IPS-18c (cell line): ENCODE measurements around the gene SHISAL1.

Experiments used
- H3K4me3 ChIP-seq: 2 replicates; pipeline ENCODE4 v1.7.0; 2013; ENCODE audit warnings: low read depth, mild to moderate bottlenecking, low read length, moderate library complexity; ENCODE audit not compliant: insufficient read depth
- H3K9me3 ChIP-seq: one replicate; pipeline ENCODE4 v1.6.1; 2013; ENCODE audit warnings: mild to moderate bottlenecking, low read length, moderate library complexity; ENCODE audit not compliant: control insufficient read depth, insufficient read depth

SHISAL1 gene

GRCh38 chr22:44215287-44215686, 97.5 kb downstream of the SHISAL1 start:
- Histone ChIP-seq H3K9me3 (no peaks in the 10 kb centered on the region), H3K4me3 (no peak overlapping the region)

- no peaks in the 10 kb centered on the region for H3K9me3 ChIP-seq
- H3K4me3 ChIP-seq = no peak overlapping the region
Measured at GRCh38 chr22:44214764-44215163, 98.0 kb downstream of the SHISAL1 start.

GRCh38 chr22:44214187-44214586, 98.6 kb downstream of the SHISAL1 start:
- Histone ChIP-seq H3K4me3 (no peak overlapping the region), H3K9me3 (no peaks in the 10 kb centered on the region)

GRCh38 chr22:44213489-44214043, 99.2 kb downstream of the SHISAL1 start:
- Histone ChIP-seq H3K4me3 (no peak overlapping the region), H3K9me3 (no peaks in the 10 kb centered on the region)

GRCh38 chr22:44212936-44213335, 99.8 kb downstream of the SHISAL1 start:
- Histone ChIP-seq H3K9me3 (no peaks in the 10 kb centered on the region), H3K4me3 (no peak overlapping the region)

GRCh38 chr22:44211946-44212930, 100.5 kb downstream of the SHISAL1 start:
- Histone ChIP-seq H3K4me3 (no peak overlapping the region), H3K9me3 (no peaks in the 10 kb centered on the region)

- Histone ChIP-seq H3K9me3 (no peaks in the 10 kb centered on the region), H3K4me3 (no peak overlapping the region)
Measured at GRCh38 chr22:44211256-44211945, 101.3 kb downstream of the SHISAL1 start.

GRCh38 chr22:44210722-44211121, 102.0 kb downstream of the SHISAL1 start:
- Histone ChIP-seq H3K4me3 (no peak overlapping the region), H3K9me3 (no peaks in the 10 kb centered on the region)

- H3K4me3 ChIP-seq = no peak overlapping the region
- H3K9me3 ChIP-seq = no peaks in the 10 kb centered on the region
Measured at GRCh38 chr22:44209343-44209742, 103.4 kb downstream of the SHISAL1 start.

- Histone ChIP-seq H3K9me3 (no peaks in the 10 kb centered on the region), H3K4me3 (no peak overlapping the region)
Measured at GRCh38 chr22:44207981-44208317, 104.8 kb downstream of the SHISAL1 start.

GRCh38 chr22:44207173-44207980, 105.4 kb downstream of the SHISAL1 start:
- H3K4me3 ChIP-seq = no peak overlapping the region
- H3K9me3 ChIP-seq = no peaks in the 10 kb centered on the region

GRCh38 chr22:44206696-44207095, 106.1 kb downstream of the SHISAL1 start:
- Histone ChIP-seq H3K4me3 (no peak overlapping the region), H3K9me3 (no peaks in the 10 kb centered on the region)

- Histone ChIP-seq H3K4me3 (no peak overlapping the region), H3K9me3 (no peaks in the 10 kb centered on the region)
Measured at GRCh38 chr22:44206330-44206645, 106.5 kb downstream of the SHISAL1 start.

- Histone ChIP-seq H3K9me3 (no peaks in the 10 kb centered on the region), H3K4me3 (no peak overlapping the region)
Measured at GRCh38 chr22:44205516-44206329, 107.0 kb downstream of the SHISAL1 start.

GRCh38 chr22:44204739-44205515, 107.8 kb downstream of the SHISAL1 start:
- H3K9me3 ChIP-seq = no peaks in the 10 kb centered on the region
- no peak overlapping the region for H3K4me3 ChIP-seq

GRCh38 chr22:44203203-44203602, 109.5 kb downstream of the SHISAL1 start:
- Histone ChIP-seq H3K4me3 (no peak overlapping the region), H3K9me3 (no peaks in the 10 kb centered on the region)
